Adipocyte (in vitro differentiated cells): ENCODE results near the gene MPRIP.
A peak's percentile ranks its signal among the peaks of the same experiment; 100 is the strongest.
"Not testable (repeated sequence)": the region's sequence is repeated elsewhere in the genome, so short reads cannot be mapped to it uniquely, and the experiment has no call there.

Source experiments
- DNase-seq: peaks from one replicate; pipeline ENCODE4 v3.0.0-alpha.2; 2015; ENCODE audit warnings: low read depth
- H3K27me3 ChIP-seq: replicated peaks from 2 replicates; pipeline ENCODE4 v1.7.0; 2013; ENCODE audit warnings: mild to moderate bottlenecking, low read length, moderate library complexity; ENCODE audit not compliant: control insufficient read depth, insufficient read depth
- H3K36me3 ChIP-seq: 2 replicates; pipeline ENCODE4 v1.7.0; 2013; ENCODE audit warnings: low read length, mild to moderate bottlenecking, moderate library complexity; ENCODE audit not compliant: control insufficient read depth, insufficient read depth, severe bottlenecking
- H3K4me1 ChIP-seq: 2 replicates; pipeline ENCODE4 v1.7.0; 2013; ENCODE audit warnings: mild to moderate bottlenecking, low read length, moderate library complexity; ENCODE audit not compliant: control insufficient read depth, insufficient read depth
- H3K4me3 ChIP-seq: 2 replicates; pipeline ENCODE4 v1.7.0; 2013; ENCODE audit warnings: mild to moderate bottlenecking, low read length, moderate library complexity
- H3K9ac ChIP-seq: 2 replicates; pipeline ENCODE4 v1.7.0; 2013; ENCODE audit warnings: mild to moderate bottlenecking, low read length, moderate library complexity
- H3K9me3 ChIP-seq: 2 replicates; pipeline ENCODE4 v1.7.0; 2013; ENCODE audit warnings: mild to moderate bottlenecking, low read length, moderate library complexity; ENCODE audit not compliant: control insufficient read depth

Gene MPRIP

GRCh38 chr17:17004997-17005614 lies 37.2 kb upstream of the MPRIP start:
- peaks cover 11% of the 10 kb centered on the region for H3K4me1 ChIP-seq
- H3K9ac ChIP-seq, H3K27me3 ChIP-seq, DNase-seq, H3K36me3 ChIP-seq, H3K9me3 ChIP-seq, H3K4me3 ChIP-seq: not testable (repeated sequence)

- H3K4me1 ChIP-seq: not testable (repeated sequence)
These were observed 34.4 kb upstream of the MPRIP start for GRCh38 chr17:17007891-17008290.

GRCh38 chr17:17008621-17009397 lies 33.4 kb upstream of the MPRIP start:
- not testable (repeated sequence) for H3K4me3 ChIP-seq, H3K9ac ChIP-seq, H3K9me3 ChIP-seq, H3K27me3 ChIP-seq, DNase-seq, H3K36me3 ChIP-seq, H3K4me1 ChIP-seq

More at GRCh38 chr17:17007891-17008290, 34.4 kb upstream of the MPRIP start:
- not testable (repeated sequence) for H3K36me3 ChIP-seq, H3K9ac ChIP-seq, DNase-seq, H3K9me3 ChIP-seq, H3K4me3 ChIP-seq, H3K27me3 ChIP-seq

- not testable (repeated sequence) for H3K4me3 ChIP-seq, H3K27me3 ChIP-seq, H3K9me3 ChIP-seq, H3K4me1 ChIP-seq, H3K36me3 ChIP-seq, H3K9ac ChIP-seq
- DNase-seq: peak; percentile 41
These were observed 32.3 kb upstream of the MPRIP start for GRCh38 chr17:17009972-17010371.

GRCh38 chr17:17010545-17011034 lies 31.7 kb upstream of the MPRIP start:
- not testable (repeated sequence) for H3K4me1 ChIP-seq, H3K36me3 ChIP-seq, H3K9ac ChIP-seq, DNase-seq, H3K9me3 ChIP-seq, H3K27me3 ChIP-seq, H3K4me3 ChIP-seq

GRCh38 chr17:17011043-17011907 lies 31.0 kb upstream of the MPRIP start:
- H3K9ac ChIP-seq: not testable (repeated sequence)

GRCh38 chr17:17013828-17014747 lies 28.2 kb upstream of the MPRIP start:
- H3K27me3 ChIP-seq, H3K4me3 ChIP-seq, H3K36me3 ChIP-seq, DNase-seq, H3K9me3 ChIP-seq, H3K9ac ChIP-seq, H3K4me1 ChIP-seq: not testable (repeated sequence)

More at GRCh38 chr17:17011043-17011907, 31.0 kb upstream of the MPRIP start:
- peak; percentile 87 for DNase-seq
- not testable (repeated sequence) for H3K36me3 ChIP-seq, H3K4me3 ChIP-seq, H3K27me3 ChIP-seq, H3K9me3 ChIP-seq, H3K4me1 ChIP-seq

GRCh38 chr17:17014748-17015124 lies 27.5 kb upstream of the MPRIP start:
- not testable (repeated sequence) for DNase-seq, H3K9ac ChIP-seq, H3K4me1 ChIP-seq, H3K9me3 ChIP-seq, H3K4me3 ChIP-seq, H3K36me3 ChIP-seq, H3K27me3 ChIP-seq

- DNase-seq: no peak
These were observed 27.0 kb upstream of the MPRIP start for GRCh38 chr17:17015230-17015629.

GRCh38 chr17:17016199-17017197 lies 25.8 kb upstream of the MPRIP start:
- H3K9ac ChIP-seq, H3K4me1 ChIP-seq, H3K36me3 ChIP-seq, H3K27me3 ChIP-seq, H3K9me3 ChIP-seq, H3K4me3 ChIP-seq, DNase-seq: not testable (repeated sequence)

More at GRCh38 chr17:17015230-17015629, 27.0 kb upstream of the MPRIP start:
- no peaks in the 10 kb centered on the region for H3K4me1 ChIP-seq
- H3K9me3 ChIP-seq: peaks cover 2% of the 10 kb centered on the region
- no peak overlapping the region for H3K9ac ChIP-seq
- no peak overlapping the region for H3K4me3 ChIP-seq
- H3K36me3 ChIP-seq: no peaks in the 10 kb centered on the region
- no peaks in the 10 kb centered on the region for H3K27me3 ChIP-seq
